HEK293T (cell line): ENCODE data around the gene NEK1.

Experiments used
- FOXM1 ChIP-seq: fragments of 450-650 bp; IDR thresholded peaks from 2 replicates; pipeline ENCODE4 v1.6.1; 2017; ENCODE audit warnings: mild to moderate bottlenecking, borderline replicate concordance
- PKNOX1 ChIP-seq: fragments of 450-650 bp; IDR thresholded peaks from 2 replicates; pipeline ENCODE4 v1.6.1; 2016

GRCh38 chr4:169620880-169621248 is 8.5 kb upstream of the NEK1 start:
- TF ChIP-seq FOXM1: no peak
- TF ChIP-seq PKNOX1: no peak
